BLaER1 (cell line): ENCODE data around the gene WLS.
A peak's percentile ranks its signal among the peaks of the same experiment; 100 is the strongest.

ENCODE experiments used
- H3K27ac ChIP-seq: shearing (Covaris generic); formaldehyde crosslinking; 2 replicates; pipeline ENCODE4 v1.8.1; 2022
- H3K27me3 ChIP-seq: shearing (Covaris generic); formaldehyde crosslinking; 2 replicates; pipeline ENCODE4 v1.8.1; 2022
- H3K36me3 ChIP-seq: shearing (Covaris generic); formaldehyde crosslinking; 2 replicates; pipeline ENCODE4 v1.8.1; 2022
- H3K4me1 ChIP-seq: shearing (Covaris generic); formaldehyde crosslinking; 2 replicates; pipeline ENCODE4 v1.8.1; 2022
- H3K4me2 ChIP-seq: shearing (Covaris generic); formaldehyde crosslinking; 2 replicates; pipeline ENCODE4 v1.8.1; 2022
- H3K4me3 ChIP-seq: shearing (Covaris generic); formaldehyde crosslinking; 2 replicates; pipeline ENCODE4 v1.8.1; 2022
- H3K9ac ChIP-seq: shearing (Covaris generic); formaldehyde crosslinking; 2 replicates; pipeline ENCODE4 v1.8.1; 2022
- H3K9me3 ChIP-seq: shearing (Covaris generic); formaldehyde crosslinking; 2 replicates; pipeline ENCODE4 v1.8.1; 2022
- H4K20me1 ChIP-seq: shearing (Covaris generic); formaldehyde crosslinking; 2 replicates; pipeline ENCODE4 v1.8.1; 2022
- Cebpa-rat ChIP-seq: shearing (Covaris generic); IDR thresholded peaks from 2 replicates; pipeline ENCODE4 v1.8.1; 2022

Gene WLS

GRCh38 chr1:68121536-68121935 is 110.8 kb downstream of the WLS start:
- Histone ChIP-seq H3K27ac (no peak overlapping the region), H3K9me3 (no peaks in the 10 kb centered on the region), H3K4me1 (no peaks in the 10 kb centered on the region; the same call in 1 of the 2 replicates), H3K4me2 (no peak overlapping the region), H3K9ac (no peak overlapping the region), H3K4me3 (no peak overlapping the region), H4K20me1 (no peaks in the 10 kb centered on the region), H3K36me3 (no peaks in the 10 kb centered on the region), H3K27me3 (no peaks in the 10 kb centered on the region)
- no peak for TF ChIP-seq Cebpa-rat

GRCh38 chr1:68120136-68120791 is 112.1 kb downstream of the WLS start:
- Histone ChIP-seq H4K20me1 (no peaks in the 10 kb centered on the region), H3K4me1 (no peaks in the 10 kb centered on the region; the same call in 1 of the 2 replicates), H3K27me3 (no peaks in the 10 kb centered on the region), H3K9me3 (no peaks in the 10 kb centered on the region), H3K4me3 (no peak overlapping the region), H3K4me2 (no peak overlapping the region), H3K36me3 (no peaks in the 10 kb centered on the region), H3K9ac (no peak overlapping the region), H3K27ac (no peak overlapping the region)
- no peak for TF ChIP-seq Cebpa-rat

GRCh38 chr1:68119445-68119844 is 112.9 kb downstream of the WLS start:
- no peaks in the 10 kb centered on the region for H4K20me1 ChIP-seq
- H3K4me1 ChIP-seq: no peaks in the 10 kb centered on the region; the same call in 1 of the 2 replicates
- no peaks in the 10 kb centered on the region for H3K27me3 ChIP-seq
- H3K36me3 ChIP-seq: no peaks in the 10 kb centered on the region
- H3K4me3 ChIP-seq: no peak overlapping the region
- no peaks in the 10 kb centered on the region for H3K9me3 ChIP-seq
- H3K27ac ChIP-seq: no peak overlapping the region
- H3K4me2 ChIP-seq: no peak overlapping the region
- TF ChIP-seq Cebpa-rat: no peak
- no peak overlapping the region for H3K9ac ChIP-seq

- no peak overlapping the region for H3K4me3 ChIP-seq
- H3K9ac ChIP-seq: no peak overlapping the region
- no peaks in the 10 kb centered on the region for H3K36me3 ChIP-seq
- H3K27me3 ChIP-seq: no peaks in the 10 kb centered on the region
- H3K4me2 ChIP-seq: no peak overlapping the region
- no peak overlapping the region for H3K27ac ChIP-seq
- H3K4me1 ChIP-seq: no peaks in the 10 kb centered on the region; the same call in 1 of the 2 replicates
- no peak for TF ChIP-seq Cebpa-rat
- H3K9me3 ChIP-seq: no peaks in the 10 kb centered on the region
- H4K20me1 ChIP-seq: no peaks in the 10 kb centered on the region
Measured at GRCh38 chr1:68117416-68117815, 114.9 kb downstream of the WLS start.

GRCh38 chr1:68116643-68117235 is 115.6 kb downstream of the WLS start:
- Histone ChIP-seq H3K4me3 (no peak overlapping the region), H3K4me2 (peak overlapping the region; percentile 20; the same call in 1 of the 2 replicates), H4K20me1 (no peaks in the 10 kb centered on the region), H3K4me1 (peaks cover 5% of the 10 kb centered on the region), H3K36me3 (no peaks in the 10 kb centered on the region), H3K27me3 (no peaks in the 10 kb centered on the region), H3K9ac (no peak overlapping the region), H3K9me3 (no peaks in the 10 kb centered on the region), H3K27ac (no peak overlapping the region)
- no peak for TF ChIP-seq Cebpa-rat

- H3K27me3 ChIP-seq: no peaks in the 10 kb centered on the region
- H3K4me2 ChIP-seq: no peak overlapping the region
- no peak for TF ChIP-seq Cebpa-rat
- no peak overlapping the region for H3K27ac ChIP-seq
- H3K36me3 ChIP-seq: no peaks in the 10 kb centered on the region
- no peak overlapping the region for H3K4me3 ChIP-seq
- H3K9ac ChIP-seq: no peak overlapping the region
- H4K20me1 ChIP-seq: no peaks in the 10 kb centered on the region
- no peaks in the 10 kb centered on the region for H3K9me3 ChIP-seq
- H3K4me1 ChIP-seq: peaks cover 8% of the 10 kb centered on the region
Measured at GRCh38 chr1:68115308-68115707, 117.0 kb downstream of the WLS start.

- Histone ChIP-seq H3K4me1 (peaks cover 8% of the 10 kb centered on the region), H3K9me3 (no peaks in the 10 kb centered on the region), H4K20me1 (no peaks in the 10 kb centered on the region), H3K9ac (no peak overlapping the region), H3K4me3 (no peak overlapping the region), H3K4me2 (no peak overlapping the region), H3K27ac (no peak overlapping the region), H3K27me3 (no peaks in the 10 kb centered on the region), H3K36me3 (no peaks in the 10 kb centered on the region)
- TF ChIP-seq Cebpa-rat: no peak
Measured at GRCh38 chr1:68113966-68114365, 118.4 kb downstream of the WLS start.

- no peaks in the 10 kb centered on the region for H3K9me3 ChIP-seq
- no peaks in the 10 kb centered on the region for H4K20me1 ChIP-seq
- H3K4me3 ChIP-seq: no peak overlapping the region
- H3K36me3 ChIP-seq: no peaks in the 10 kb centered on the region
- TF ChIP-seq Cebpa-rat: no peak
- peaks cover 8% of the 10 kb centered on the region for H3K4me1 ChIP-seq
- no peak overlapping the region for H3K27ac ChIP-seq
- H3K27me3 ChIP-seq: no peaks in the 10 kb centered on the region
- no peak overlapping the region for H3K9ac ChIP-seq
- H3K4me2 ChIP-seq: no peak overlapping the region
Measured at GRCh38 chr1:68112835-68113243, 119.5 kb downstream of the WLS start.

GRCh38 chr1:68111519-68112436 is 120.5 kb downstream of the WLS start:
- H3K4me2 ChIP-seq: no peak overlapping the region
- H3K9me3 ChIP-seq: no peaks in the 10 kb centered on the region
- no peak overlapping the region for H3K9ac ChIP-seq
- H3K27me3 ChIP-seq: no peaks in the 10 kb centered on the region
- no peaks in the 10 kb centered on the region for H3K36me3 ChIP-seq
- peaks cover 8% of the 10 kb centered on the region for H3K4me1 ChIP-seq
- no peak overlapping the region for H3K27ac ChIP-seq
- no peaks in the 10 kb centered on the region for H4K20me1 ChIP-seq
- H3K4me3 ChIP-seq: no peak overlapping the region
- no peak for TF ChIP-seq Cebpa-rat

- no peaks in the 10 kb centered on the region for H3K36me3 ChIP-seq
- no peak for TF ChIP-seq Cebpa-rat
- H3K27me3 ChIP-seq: no peaks in the 10 kb centered on the region
- H3K9me3 ChIP-seq: no peaks in the 10 kb centered on the region
- no peak overlapping the region for H3K27ac ChIP-seq
- peaks cover 8% of the 10 kb centered on the region; the same call in 1 of the 2 replicates for H3K4me1 ChIP-seq
- no peak overlapping the region for H3K9ac ChIP-seq
- H4K20me1 ChIP-seq: no peaks in the 10 kb centered on the region
- no peak overlapping the region for H3K4me3 ChIP-seq
- H3K4me2 ChIP-seq: no peak overlapping the region
Measured at GRCh38 chr1:68107771-68108170, 124.6 kb downstream of the WLS start.
